Activated CD8-positive, alpha-beta T cell treated with anti-CD3 and anti-CD28 coated beads for 36 hours (primary cell): ENCODE results near the gene KRT2. TPM values are rescaled to one million over a fixed set of nuclear protein-coding genes. Genes with fewer than 3 reads are reported as not detected.
A peak's percentile ranks its signal among the peaks of the same experiment; 100 is the strongest.

ENCODE experiments used
- ATAC-seq: fragments of 200-7000 bp; cut with Tn5 transposase; one replicate; pipeline ENCODE4 v1.10.0; 2021; ENCODE audit warnings: mild to moderate bottlenecking, moderate library complexity
- CTCF ChIA-PET: fragments of 350-600 bp; sonication (Branson Sonifier 250); formaldehyde crosslinking; loops from one replicate; lab custom pipeline; 2021; ENCODE audit warnings: antibody characterized with exemption; lab: Charles Lee
- POLR2A ChIA-PET: fragments of 350-600 bp; sonication (Branson Sonifier 250); formaldehyde crosslinking; loops from one replicate; lab custom pipeline; 2021; ENCODE audit warnings: antibody characterized with exemption; lab: Charles Lee
- DNase-seq: peaks from one replicate; pipeline ENCODE4 v3.0.0-alpha.2; 2020
- H3K27ac Mint-ChIP-seq: one replicate; pipeline ENCODE4 v1.8.0; 2021; ENCODE audit warnings: mild to moderate bottlenecking, mixed read lengths
- H3K27me3 Mint-ChIP-seq: one replicate; pipeline ENCODE4 v1.8.0; 2021; ENCODE audit warnings: mixed read lengths
- H3K36me3 Mint-ChIP-seq: one replicate; pipeline ENCODE4 v1.8.0; 2021; ENCODE audit warnings: low read depth, mixed read lengths
- H3K4me1 Mint-ChIP-seq: one replicate; pipeline ENCODE4 v1.8.0; 2021; ENCODE audit warnings: low read depth, mixed read lengths
- H3K4me3 Mint-ChIP-seq: one replicate; pipeline ENCODE4 v1.8.0; 2021; ENCODE audit warnings: mild to moderate bottlenecking, moderate library complexity, mixed read lengths
- H3K9me3 Mint-ChIP-seq: one replicate; pipeline ENCODE4 v1.8.0; 2021; ENCODE audit warnings: mixed read lengths
- intact Hi-C: fragments of 100-400 bp; cut with micrococcal nuclease; formaldehyde crosslinking; loops from one replicate; pipeline ENCODE4 v1.10.0; 2022
- total RNA-seq, 2 experiments: library from RNA; stranded (reverse); gene quantifications; one replicate each; pipeline ENCODE4 v1.2.3, GENCODE V29; 2021
- TF ChIP-seq, protein P1 (sequence below): fragments of 200-600 bp; IDR thresholded peaks from one replicate; pipeline ENCODE4 v1.8.0; 2022; ENCODE audit warnings: antibody characterized with exemption, mild to moderate bottlenecking

Gene KRT2
- total RNA-seq, 2 experiments from 2014 or later, result not detected

- H3K4me3 Mint-ChIP-seq, result no peak overlapping the region
- TF ChIP-seq, protein P1, sequence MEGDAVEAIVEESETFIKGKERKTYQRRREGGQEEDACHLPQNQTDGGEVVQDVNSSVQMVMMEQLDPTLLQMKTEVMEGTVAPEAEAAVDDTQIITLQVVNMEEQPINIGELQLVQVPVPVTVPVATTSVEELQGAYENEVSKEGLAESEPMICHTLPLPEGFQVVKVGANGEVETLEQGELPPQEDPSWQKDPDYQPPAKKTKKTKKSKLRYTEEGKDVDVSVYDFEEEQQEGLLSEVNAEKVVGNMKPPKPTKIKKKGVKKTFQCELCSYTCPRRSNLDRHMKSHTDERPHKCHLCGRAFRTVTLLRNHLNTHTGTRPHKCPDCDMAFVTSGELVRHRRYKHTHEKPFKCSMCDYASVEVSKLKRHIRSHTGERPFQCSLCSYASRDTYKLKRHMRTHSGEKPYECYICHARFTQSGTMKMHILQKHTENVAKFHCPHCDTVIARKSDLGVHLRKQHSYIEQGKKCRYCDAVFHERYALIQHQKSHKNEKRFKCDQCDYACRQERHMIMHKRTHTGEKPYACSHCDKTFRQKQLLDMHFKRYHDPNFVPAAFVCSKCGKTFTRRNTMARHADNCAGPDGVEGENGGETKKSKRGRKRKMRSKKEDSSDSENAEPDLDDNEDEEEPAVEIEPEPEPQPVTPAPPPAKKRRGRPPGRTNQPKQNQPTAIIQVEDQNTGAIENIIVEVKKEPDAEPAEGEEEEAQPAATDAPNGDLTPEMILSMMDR, result no peak
- no peak overlapping the region for H3K27ac Mint-ChIP-seq
- no peak for DNase-seq
- ATAC-seq, result no peak
- ChIA-PET CTCF (interaction anchor here (1.1 to 1.9 kb wide), 4 partner anchors 25 to 274 kb away, joined by 3 to 7 read pairs (median 4); no protein-coding TSS in a partner anchor), POLR2A (no interaction called here)
- no peaks in the 10 kb centered on the region for H3K9me3 Mint-ChIP-seq
- no peaks in the 10 kb centered on the region for H3K36me3 Mint-ChIP-seq
- peaks cover 86% of the 10 kb centered on the region for H3K4me1 Mint-ChIP-seq
- H3K27me3 Mint-ChIP-seq, result no peaks in the 10 kb centered on the region
- intact Hi-C loops, result no loop called here
Observed at GRCh38 chr12:52611080-52611468, 40.9 kb downstream of the KRT2 start.

DNA sequence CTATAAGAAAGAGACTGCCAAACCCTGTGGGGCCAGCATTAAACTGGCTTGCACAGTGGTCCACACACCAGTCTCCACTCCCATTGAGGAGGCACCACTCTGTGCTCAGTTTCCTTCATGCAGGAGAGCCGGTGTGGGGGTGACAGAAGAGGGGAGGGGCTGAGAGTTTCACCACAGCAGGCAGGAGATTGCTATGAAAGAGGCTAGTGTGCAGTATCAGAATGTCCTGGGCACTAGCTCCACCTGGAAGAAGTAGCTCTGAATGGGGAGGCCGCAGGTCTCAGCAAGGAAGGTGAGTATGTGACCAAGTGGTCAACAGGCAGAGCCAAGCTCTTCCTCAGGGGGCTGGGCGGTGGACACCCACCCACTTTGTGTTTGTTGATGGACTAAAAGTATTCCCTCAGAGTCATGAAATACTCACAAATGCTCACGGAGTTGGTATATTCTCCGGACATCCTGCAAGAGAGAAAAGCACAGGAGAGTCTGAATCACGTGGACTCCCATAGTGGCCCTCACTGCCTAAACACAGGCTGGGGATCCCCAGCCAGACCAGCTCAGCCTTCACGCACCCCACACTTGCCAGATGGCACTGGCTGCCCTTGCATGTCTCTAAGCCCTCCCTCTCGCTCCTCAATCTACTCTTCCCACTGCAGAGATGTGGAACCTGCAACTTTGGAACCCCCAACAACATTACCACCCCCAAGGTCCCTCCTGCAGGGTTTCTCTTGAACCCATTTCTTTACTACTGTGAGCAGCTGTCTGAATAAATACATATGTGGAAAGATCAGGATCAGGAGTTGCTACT, 43.0 kb downstream of the KRT2 start:
- ATAC-seq, result peak; percentile 19
- no peaks in the 10 kb centered on the region for H3K9me3 Mint-ChIP-seq
- no peaks in the 10 kb centered on the region for H3K27me3 Mint-ChIP-seq
- intact Hi-C loops, result no loop called here
- ChIA-PET POLR2A (no interaction called here), CTCF (interaction anchor here (0.6 to 1.9 kb wide), 4 partner anchors 261 to 371 kb away, joined by 3 to 7 read pairs (median 6); no protein-coding TSS in a partner anchor)
- no peak overlapping the region for H3K27ac Mint-ChIP-seq
- peaks cover 85% of the 10 kb centered on the region for H3K4me1 Mint-ChIP-seq
- H3K4me3 Mint-ChIP-seq, result no peak overlapping the region
- DNase-seq, result peak; percentile 26
- H3K36me3 Mint-ChIP-seq, result no peaks in the 10 kb centered on the region
- TF ChIP-seq, protein P1, result no peak

GRCh38 chr12:52608161-52608560, 43.9 kb downstream of the KRT2 start:
- no peak overlapping the region for H3K4me3 Mint-ChIP-seq
- ChIA-PET CTCF (interaction anchor here (1.0 to 1.7 kb wide), 3 partner anchors 262 to 276 kb away, joined by 3 to 7 read pairs (median 4); no protein-coding TSS in a partner anchor), POLR2A (no interaction called here)
- DNase-seq, result no peak
- TF ChIP-seq, protein P1, result no peak
- H3K27me3 Mint-ChIP-seq, result no peaks in the 10 kb centered on the region
- ATAC-seq, result no peak
- no peak overlapping the region for H3K27ac Mint-ChIP-seq
- no peaks in the 10 kb centered on the region for H3K36me3 Mint-ChIP-seq
- peaks cover 85% of the 10 kb centered on the region for H3K4me1 Mint-ChIP-seq
- intact Hi-C loops, result no loop called here
- no peaks in the 10 kb centered on the region for H3K9me3 Mint-ChIP-seq

DNA sequence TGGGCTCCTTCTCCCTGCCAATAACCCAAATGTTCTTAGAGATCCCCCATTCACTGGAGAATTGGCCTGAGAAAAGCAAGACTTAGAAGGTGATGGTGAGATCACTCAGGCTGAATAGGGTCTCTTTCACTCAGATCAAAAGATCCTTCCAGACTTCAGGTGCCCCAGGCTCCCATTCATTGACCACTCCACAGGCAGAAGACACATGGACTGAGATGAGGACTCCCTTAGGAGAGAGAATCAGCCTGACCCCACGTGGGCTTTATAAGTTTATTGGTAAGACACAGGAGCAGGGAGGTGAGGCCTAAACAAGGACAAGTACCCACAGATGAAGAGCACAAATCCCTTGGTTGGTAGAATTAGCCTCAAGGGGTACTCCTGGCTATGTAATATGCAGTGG, 44.7 kb downstream of the KRT2 start:
- ChIA-PET CTCF (interaction anchor here (1.0 to 1.7 kb wide), 2 partner anchors 263 to 277 kb away, joined by 3 to 4 read pairs; no protein-coding TSS in a partner anchor), POLR2A (no interaction called here)
- DNase-seq (no peak), ATAC-seq (no peak)
- Mint-ChIP-seq H3K36me3 (no peaks in the 10 kb centered on the region), H3K4me3 (no peak overlapping the region), H3K4me1 (peaks cover 83% of the 10 kb centered on the region), H3K27me3 (no peaks in the 10 kb centered on the region), H3K9me3 (no peaks in the 10 kb centered on the region), H3K27ac (no peak overlapping the region)
- intact Hi-C loops, result no loop called here
- TF ChIP-seq, protein P1, result no peak
